ENCODE measurements around the gene HINT1. TPM values are rescaled to one million over a fixed set of nuclear protein-coding genes. Genes with fewer than 3 reads are reported as not detected.

HINT1 gene
- total RNA-seq, 1 donor from 2014 or later = 155 TPM

- H3K36me3 ChIP-seq = no peaks in the 10 kb centered on the region
- H3K27me3 ChIP-seq (ENCODE audit: low read depth) = no peaks in the 10 kb centered on the region
- no peak for TF ChIP-seq CTCF (IDR thresholded peaks at IDR 0.05; ENCODE audit: borderline replicate concordance)
- no peak for DNase-seq
- intact Hi-C loops (cut with micrococcal nuclease) = loop anchor here (5.0 kb wide), 1 partner anchor 246 kb away; no protein-coding TSS in a partner anchor
- peak overlapping the region; percentile 76 for H3K4me3 ChIP-seq
- H3K9me3 ChIP-seq (replicated peaks) = no peaks in the 10 kb centered on the region
- H3K27ac ChIP-seq (replicated peaks) = peak overlapping the region; percentile 87
- H3K4me1 ChIP-seq = peaks cover 24% of the 10 kb centered on the region
Measured at GRCh38 chr5:131171276-131171810, 6.3 kb upstream of the HINT1 start.

DNA sequence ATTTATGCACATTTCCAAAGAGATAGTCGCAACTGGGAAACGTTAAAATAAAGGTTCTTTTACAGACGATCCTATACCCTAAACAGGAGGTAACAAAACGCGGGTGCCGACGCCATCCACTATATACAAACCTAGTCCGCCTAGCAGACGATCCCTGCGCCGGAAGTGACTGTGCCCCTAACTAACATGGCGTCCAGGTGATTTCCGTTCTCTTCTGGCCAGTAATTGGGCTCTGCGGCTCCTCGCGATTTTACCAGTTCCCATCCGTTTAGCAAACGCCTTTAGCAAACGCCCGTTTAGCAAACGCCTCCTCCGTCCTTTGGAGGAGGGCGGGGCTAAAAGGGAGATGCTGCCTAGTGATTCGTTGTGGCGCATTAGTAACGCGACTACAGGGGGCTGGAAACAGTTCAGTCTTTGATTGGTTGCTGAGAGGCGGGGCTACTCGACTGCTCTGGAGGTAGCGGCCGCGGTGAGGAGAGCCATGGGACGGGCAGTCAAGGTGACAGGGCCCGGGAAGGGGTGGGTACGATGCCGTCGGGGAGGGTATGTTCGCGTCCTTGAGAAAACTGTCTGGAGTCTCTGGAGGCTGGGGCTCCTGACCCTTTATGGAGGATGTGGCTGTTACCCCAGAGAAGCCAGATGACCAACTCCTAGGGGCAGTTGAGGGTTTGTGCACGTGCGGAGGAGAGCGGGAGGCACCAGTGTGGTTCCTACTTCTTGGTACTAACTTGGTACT, 5.7 kb upstream of the HINT1 start, which contains the start of gene LYRM7:
TSS of gene LYRM7 (plus strand) at position 405 of the 736 bp plus-strand sequence. CDS start at position 482, 77 bp downstream.
- Histone ChIP-seq H3K4me1 (peaks cover 27% of the 10 kb centered on the region), H3K36me3 (no peaks in the 10 kb centered on the region), H3K27me3 (ENCODE audit: low read depth) (no peaks in the 10 kb centered on the region), H3K9me3 (replicated peaks) (no peaks in the 10 kb centered on the region), H3K27ac (replicated peaks) (peak within 1 kb of the TSS; percentile 87), H3K4me3 (peak within 1 kb of the TSS; percentile 76)
- TF ChIP-seq CTCF (IDR thresholded peaks at IDR 0.05; ENCODE audit: borderline replicate concordance) = no peak
- DNase-seq = peak; percentile 95
- intact Hi-C loops (cut with micrococcal nuclease) = loop anchor here (5.0 kb wide), 1 partner anchor 247 kb away; no protein-coding TSS in a partner anchor

GRCh38 chr5:131169810-131170539, 4.9 kb upstream of the HINT1 start:
- intact Hi-C loops (cut with micrococcal nuclease) = loop anchor here (5.0 kb wide), 2 partner anchors 92 to 247 kb away; partner anchors contain the start of gene CDC42SE2
- H3K4me1 ChIP-seq = peaks cover 34% of the 10 kb centered on the region
- TF ChIP-seq CTCF (IDR thresholded peaks at IDR 0.05; ENCODE audit: borderline replicate concordance) = no peak
- no peaks in the 10 kb centered on the region for H3K36me3 ChIP-seq
- no peaks in the 10 kb centered on the region for H3K27me3 ChIP-seq (ENCODE audit: low read depth)
- DNase-seq = no peak
- no peaks in the 10 kb centered on the region for H3K9me3 ChIP-seq (replicated peaks)
- H3K4me3 ChIP-seq = peak overlapping the region; percentile 76
- H3K27ac ChIP-seq (replicated peaks) = peak overlapping the region; percentile 87

DNA sequence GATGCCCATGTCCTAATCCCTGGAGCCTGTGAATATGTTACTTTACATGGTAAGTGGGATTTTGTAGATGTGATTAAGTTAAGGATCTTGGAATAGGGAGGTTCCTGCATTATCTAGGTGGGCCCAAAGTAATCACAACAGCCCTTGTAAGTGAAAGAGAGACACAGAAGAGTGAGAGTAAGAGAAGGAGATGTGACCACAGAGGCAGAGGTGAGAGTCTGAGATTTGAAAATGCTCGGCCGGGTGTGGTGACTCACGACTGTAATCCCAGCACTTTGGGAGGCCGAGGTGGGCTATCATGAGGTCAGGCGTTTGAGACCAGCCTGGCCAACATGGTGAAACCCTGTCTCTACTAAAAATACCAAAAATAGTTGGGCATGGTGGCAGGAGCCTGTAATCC, 2.6 kb upstream of the HINT1 start:
- intact Hi-C loops (cut with micrococcal nuclease) = loop anchor here (5.0 kb wide), 1 partner anchor 95 kb away; the partner anchor contains the start of gene CDC42SE2
- Histone ChIP-seq H3K27ac (replicated peaks) (no peak overlapping the region), H3K4me1 (peaks cover 56% of the 10 kb centered on the region), H3K4me3 (no peak overlapping the region), H3K27me3 (ENCODE audit: low read depth) (no peaks in the 10 kb centered on the region), H3K9me3 (replicated peaks) (no peaks in the 10 kb centered on the region), H3K36me3 (peaks cover 2% of the 10 kb centered on the region)
- no peak for TF ChIP-seq CTCF (IDR thresholded peaks at IDR 0.05; ENCODE audit: borderline replicate concordance)
- DNase-seq = no peak
